ENCODE results near the gene C11orf91.

GRCh38 chr11:33719587-33719986 is 19.0 kb upstream of the C11orf91 start:
- TF ChIP-seq CTCF (conservative IDR thresholded peaks at IDR 0.05; ENCODE audit: low read depth, low read length) (no peak), EZH2 (IDR thresholded peaks at IDR 0.05; ENCODE audit: borderline replicate concordance, low read depth, low read length, poor library complexity, severe bottlenecking) (no peak)
